Panc1 (cell line): ENCODE results near the gene LCORL. TPM values are rescaled to one million over a fixed set of nuclear protein-coding genes. Genes with fewer than 3 reads are reported as not detected.

ENCODE experiments used
- ATAC-seq: fragments of 200-7000 bp; cut with Tn5 transposase; 2 replicates; pipeline ENCODE4 v1.9.1; 2020; ENCODE audit warnings: mild to moderate bottlenecking, moderate library complexity
- BruUV-seq: library from RNA; stranded (reverse); fragments of 400-500 nt; replicated peaks from 2 replicates; lab custom pipeline; 2021; lab: Mats Ljungman, UMichigan
- CTCF ChIA-PET: fragments of 300-600 bp; sonication (Branson Sonifier 250); formaldehyde crosslinking; loops from one replicate; lab custom pipeline; 2022; ENCODE audit warnings: antibody characterized with exemption; lab: Charles Lee
- POLR2A ChIA-PET: fragments of 300-600 bp; sonication (Branson Sonifier 250); formaldehyde crosslinking; loops from one replicate; lab custom pipeline; 2022; ENCODE audit warnings: antibody characterized with exemption; lab: Charles Lee
- DNase-seq: peaks from one replicate; pipeline ENCODE4 v3.0.0-alpha.2; 2010; ENCODE audit warnings: low read depth, low spot score
- H3K27ac ChIP-seq: 2 replicates; pipeline ENCODE4 v1.5.1; 2011; ENCODE audit warnings: mild to moderate bottlenecking, low read length, inconsistent platforms
- H3K27me3 ChIP-seq: fragments of 200-500 bp; sonication (Bioruptor generic); 2 replicates; pipeline ENCODE4 v1.6.0; 2014; ENCODE audit warnings: low read length, inconsistent platforms; ENCODE audit not compliant: control insufficient read depth, insufficient read depth
- H3K36me3 ChIP-seq: fragments of 200-500 bp; sonication (Bioruptor generic); 2 replicates; pipeline ENCODE4 v1.5.1; 2014; ENCODE audit warnings: inconsistent platforms, mild to moderate bottlenecking, low read length, moderate library complexity; ENCODE audit not compliant: control insufficient read depth, insufficient read depth
- H3K4me1 ChIP-seq: 2 replicates; pipeline ENCODE4 v1.5.1; 2011; ENCODE audit warnings: inconsistent platforms, mild to moderate bottlenecking, low read length, moderate library complexity; ENCODE audit not compliant: control insufficient read depth, insufficient read depth
- H3K4me3 ChIP-seq, 2 experiments: 2 replicates each; pipeline ENCODE4 v1.5.1; 2011 to 2012; ENCODE audit warnings: low read depth in 2 of 2, low read length in 2 of 2, mild to moderate bottlenecking in 2 of 2, inconsistent platforms in 1 of 2, moderate library complexity in 1 of 2
- H3K9me3 ChIP-seq: fragments of 200-500 bp; sonication (Bioruptor generic); 2 replicates; pipeline ENCODE4 v1.5.1; 2014; ENCODE audit warnings: low read depth, mild to moderate bottlenecking, inconsistent platforms, low read length, moderate library complexity; ENCODE audit not compliant: control insufficient read depth, insufficient read depth
- POLR2AphosphoS5 ChIP-seq: IDR thresholded peaks from 2 replicates; pipeline ENCODE4 v1.6.1; 2012; ENCODE audit warnings: mild to moderate bottlenecking, low read depth, low read length, moderate library complexity
- SIN3A ChIP-seq: IDR thresholded peaks from 2 replicates; pipeline ENCODE4 v1.6.1; 2012; ENCODE audit warnings: low read depth, mild to moderate bottlenecking, low read length, moderate library complexity, borderline replicate concordance; ENCODE audit not compliant: insufficient read depth
- TCF7L2 ChIP-seq: IDR thresholded peaks from 2 replicates; pipeline ENCODE4 v1.6.1; 2011; ENCODE audit warnings: mild to moderate bottlenecking, low read depth, low read length, inconsistent platforms
- in situ Hi-C: cut with HindIII; loops from 2 replicates; pipeline ENCODE4 v1.10.0; 2016; ENCODE audit warnings: low sequenced_read_pairs, low pct_unique_long_range_greater_than_20kb
- intact Hi-C: fragments of 100-400 bp; cut with micrococcal nuclease; formaldehyde crosslinking; loops from one replicate; pipeline ENCODE4 v1.10.0; 2022; ENCODE audit not compliant: unreplicated experiment
- total RNA-seq: library from RNA; stranded (reverse); gene quantifications from one replicate; pipeline ENCODE4 v1.2.1, GENCODE V29; 2021; ENCODE audit not compliant: unreplicated experiment
- TF ChIP-seq, protein P1 (sequence below), 2 experiments: IDR thresholded peaks; 2 replicates each; pipeline ENCODE4 v1.6.1; 2011 to 2012; ENCODE audit warnings: low read depth in 2 of 2, control low read depth in 1 of 2, low read length in 1 of 2, mild to moderate bottlenecking in 1 of 2, moderate library complexity in 1 of 2; ENCODE audit not compliant: insufficient read depth in 1 of 2
- TF ChIP-seq, protein P2 (sequence below): fragments of 450-650 bp; IDR thresholded peaks from 2 replicates; pipeline ENCODE4 v1.5.1; 2017; ENCODE audit warnings: mild to moderate bottlenecking

The LCORL gene
- total RNA-seq, 1 experiment from 2014 or later, result 17.5 TPM

GRCh38 chr4:17816142-17816541 lies 205.4 kb downstream of the LCORL start:
- Histone ChIP-seq H3K27ac (no peak overlapping the region), H3K27me3 (no peaks in the 10 kb centered on the region), H3K4me3 (no peak overlapping the region), H3K36me3 (peaks cover 16% of the 10 kb centered on the region; the same call in 1 of the 2 replicates), H3K9me3 (no peaks in the 10 kb centered on the region), H3K4me1 (no peaks in the 10 kb centered on the region; the same call in 1 of the 2 replicates)
- no peak for DNase-seq
- POLR2A ChIA-PET, result no interaction called here
- CTCF ChIA-PET, result no interaction called here
- TF ChIP-seq POLR2AphosphoS5, result no peak
- no peak for TF ChIP-seq TCF7L2
- TF ChIP-seq, protein P1, sequence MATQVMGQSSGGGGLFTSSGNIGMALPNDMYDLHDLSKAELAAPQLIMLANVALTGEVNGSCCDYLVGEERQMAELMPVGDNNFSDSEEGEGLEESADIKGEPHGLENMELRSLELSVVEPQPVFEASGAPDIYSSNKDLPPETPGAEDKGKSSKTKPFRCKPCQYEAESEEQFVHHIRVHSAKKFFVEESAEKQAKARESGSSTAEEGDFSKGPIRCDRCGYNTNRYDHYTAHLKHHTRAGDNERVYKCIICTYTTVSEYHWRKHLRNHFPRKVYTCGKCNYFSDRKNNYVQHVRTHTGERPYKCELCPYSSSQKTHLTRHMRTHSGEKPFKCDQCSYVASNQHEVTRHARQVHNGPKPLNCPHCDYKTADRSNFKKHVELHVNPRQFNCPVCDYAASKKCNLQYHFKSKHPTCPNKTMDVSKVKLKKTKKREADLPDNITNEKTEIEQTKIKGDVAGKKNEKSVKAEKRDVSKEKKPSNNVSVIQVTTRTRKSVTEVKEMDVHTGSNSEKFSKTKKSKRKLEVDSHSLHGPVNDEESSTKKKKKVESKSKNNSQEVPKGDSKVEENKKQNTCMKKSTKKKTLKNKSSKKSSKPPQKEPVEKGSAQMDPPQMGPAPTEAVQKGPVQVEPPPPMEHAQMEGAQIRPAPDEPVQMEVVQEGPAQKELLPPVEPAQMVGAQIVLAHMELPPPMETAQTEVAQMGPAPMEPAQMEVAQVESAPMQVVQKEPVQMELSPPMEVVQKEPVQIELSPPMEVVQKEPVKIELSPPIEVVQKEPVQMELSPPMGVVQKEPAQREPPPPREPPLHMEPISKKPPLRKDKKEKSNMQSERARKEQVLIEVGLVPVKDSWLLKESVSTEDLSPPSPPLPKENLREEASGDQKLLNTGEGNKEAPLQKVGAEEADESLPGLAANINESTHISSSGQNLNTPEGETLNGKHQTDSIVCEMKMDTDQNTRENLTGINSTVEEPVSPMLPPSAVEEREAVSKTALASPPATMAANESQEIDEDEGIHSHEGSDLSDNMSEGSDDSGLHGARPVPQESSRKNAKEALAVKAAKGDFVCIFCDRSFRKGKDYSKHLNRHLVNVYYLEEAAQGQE (IDR thresholded peaks at IDR 0.05; ENCODE audit: insufficient read depth in 1 of 2, low read depth in 2 of 2, low read length in 1 of 2), result no peak
- TF ChIP-seq SIN3A, result no peak
- TF ChIP-seq, protein P2, sequence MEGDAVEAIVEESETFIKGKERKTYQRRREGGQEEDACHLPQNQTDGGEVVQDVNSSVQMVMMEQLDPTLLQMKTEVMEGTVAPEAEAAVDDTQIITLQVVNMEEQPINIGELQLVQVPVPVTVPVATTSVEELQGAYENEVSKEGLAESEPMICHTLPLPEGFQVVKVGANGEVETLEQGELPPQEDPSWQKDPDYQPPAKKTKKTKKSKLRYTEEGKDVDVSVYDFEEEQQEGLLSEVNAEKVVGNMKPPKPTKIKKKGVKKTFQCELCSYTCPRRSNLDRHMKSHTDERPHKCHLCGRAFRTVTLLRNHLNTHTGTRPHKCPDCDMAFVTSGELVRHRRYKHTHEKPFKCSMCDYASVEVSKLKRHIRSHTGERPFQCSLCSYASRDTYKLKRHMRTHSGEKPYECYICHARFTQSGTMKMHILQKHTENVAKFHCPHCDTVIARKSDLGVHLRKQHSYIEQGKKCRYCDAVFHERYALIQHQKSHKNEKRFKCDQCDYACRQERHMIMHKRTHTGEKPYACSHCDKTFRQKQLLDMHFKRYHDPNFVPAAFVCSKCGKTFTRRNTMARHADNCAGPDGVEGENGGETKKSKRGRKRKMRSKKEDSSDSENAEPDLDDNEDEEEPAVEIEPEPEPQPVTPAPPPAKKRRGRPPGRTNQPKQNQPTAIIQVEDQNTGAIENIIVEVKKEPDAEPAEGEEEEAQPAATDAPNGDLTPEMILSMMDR, result no peak
- in situ Hi-C loops, result no loop called here
- no TSS peak for BruUV-seq
- ATAC-seq, result no peak
- intact Hi-C loops, result loop anchor here (5.0 kb wide), 1 partner anchor 776 kb away; no protein-coding TSS in a partner anchor

DNA sequence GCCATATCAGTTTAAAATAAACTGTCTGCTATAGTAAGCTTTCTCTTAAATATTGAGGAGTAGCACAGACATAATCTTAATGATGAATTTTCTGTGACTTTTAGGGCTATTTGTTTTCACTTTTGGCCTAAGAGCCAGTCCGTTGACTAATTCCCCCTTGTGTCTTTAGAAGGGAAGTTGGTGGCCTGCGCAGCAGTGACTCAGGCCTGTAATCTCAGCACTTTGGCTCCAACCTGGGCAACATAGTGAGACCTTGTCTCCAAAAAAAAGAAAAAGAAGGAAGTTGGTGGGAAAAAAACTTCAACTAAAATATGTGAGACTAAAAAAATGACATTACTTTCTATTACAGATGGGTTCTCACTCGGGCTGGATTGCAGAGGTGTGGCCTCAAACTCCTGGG lies 207.4 kb downstream of the LCORL start:
- CTCF ChIA-PET, result no interaction called here
- DNase-seq, result no peak

More for the DNA sequence above, 207.4 kb downstream of the LCORL start:
- H3K4me3 ChIP-seq, result 0 out of 4 replicates have a peak overlapping the region, but pooled peaks of 1 of the 2 experiments have one; percentile 14
- no TSS peak for BruUV-seq
- no peaks in the 10 kb centered on the region for H3K27me3 ChIP-seq
- in situ Hi-C loops, result no loop called here
- peak overlapping the region; percentile 79 for H3K27ac ChIP-seq
- intact Hi-C loops, result no loop called here
- POLR2A ChIA-PET, result no interaction called here
- no peaks in the 10 kb centered on the region; the same call in 1 of the 2 replicates for H3K4me1 ChIP-seq
- H3K9me3 ChIP-seq, result no peaks in the 10 kb centered on the region
- peaks cover 14% of the 10 kb centered on the region for H3K36me3 ChIP-seq
- no peak for ATAC-seq
- no peak for TF ChIP-seq POLR2AphosphoS5
- TF ChIP-seq SIN3A, result no peak
- TF ChIP-seq, protein P2, result no peak
- no peak for TF ChIP-seq TCF7L2
- TF ChIP-seq, protein P1 (IDR thresholded peaks at IDR 0.05; ENCODE audit: insufficient read depth in 1 of 2, low read depth in 2 of 2, low read length in 1 of 2), result no peak
